A549 treated with RU486 at 1 μM for 4 hours (cell line): Measurements from ENCODE around the gene DLX4. TPM values are rescaled to one million over a fixed set of nuclear protein-coding genes. Genes with fewer than 3 reads are reported as not detected.

Experiments
- total RNA-seq: library from RNA; stranded (reverse); fragments of 200-300 nt; extraction: Qiagen RNA extraction; gene quantifications from 5 replicates; pipeline ENCODE4 v1.2.3, GENCODE V29; 2022; ENCODE audit warnings: low read depth

DLX4 gene
- total RNA-seq, result 2.0 to 3.5 TPM (median 3.1 TPM) in 5 replicates

GRCh38 chr17:49969134-49969759, at the start of gene DLX4:
TSS of gene DLX4 (plus strand) at chr17:49969190. CDS start at chr17:49969469, 279 bp downstream.

GRCh38 chr17:49995055-49995738, 26.2 kb downstream of the DLX4 start, which contains the start of gene DLX3:
TSS of gene DLX3 (minus strand) at chr17:49995224. CDS start at chr17:49994998, 226 bp downstream.

Other genes starting within 250 kb of the DLX4 start
- 0.60 to 1.1 TPM (median 0.89 TPM) in 5 replicates for gene FAM117A, start 205.1 kb upstream of the DLX4 start, total RNA-seq
- 25.7 to 30.5 TPM (median 27.2 TPM) in 5 replicates for gene KAT7, start 180.5 kb upstream of the DLX4 start, total RNA-seq
- not detected in 5 replicates for gene TAC4, start 121.1 kb upstream of the DLX4 start, total RNA-seq
- gene DLX3, start 26.0 kb downstream of the DLX4 start, total RNA-seq, result 0.05 to 0.10 TPM (median 0.10 TPM) in 4 of 5 replicates, not detected in the other
- 435 to 522 TPM (median 487 TPM) in 5 replicates for gene ITGA3, start 86.9 kb downstream of the DLX4 start, total RNA-seq
- 13.5 to 20.1 TPM (median 18.4 TPM) in 5 replicates for gene PDK2, start 126.2 kb downstream of the DLX4 start, total RNA-seq
- gene SAMD14, start 161.0 kb downstream of the DLX4 start, total RNA-seq, result 0.18 to 0.88 TPM (median 0.38 TPM) in 5 replicates
- 44.5 to 63.0 TPM (median 59.3 TPM) in 5 replicates for gene PPP1R9B, start 181.5 kb downstream of the DLX4 start, total RNA-seq
- 1.1 to 2.3 TPM (median 2.0 TPM) in 4 of 5 replicates, not detected in the other for gene SGCA, start 196.8 kb downstream of the DLX4 start, total RNA-seq
- 4.6 to 9.7 TPM (median 6.6 TPM) in 5 replicates for gene COL1A1, start 232.4 kb downstream of the DLX4 start, total RNA-seq